Aorta (tissue), 5 donors: Measurements from ENCODE around the gene LDLRAD4. TPM values are rescaled to one million over a fixed set of nuclear protein-coding genes. Genes with fewer than 3 reads are reported as not detected.

Experiments
- ATAC-seq: fragments of 200-7000 bp; cut with Tn5 transposase; one replicate; pipeline ENCODE4 v1.9.1; 2022; ENCODE audit warnings: moderate library complexity; ENCODE audit not compliant: low FRiP score
- DNase-seq, 2 donors: peaks; one replicate each; pipeline ENCODE4 v3.0.0-alpha.2; 2020
- H3K27ac ChIP-seq, 2 donors: one replicate each; pipeline ENCODE4 v1.5.1; 2013; ENCODE audit warnings: low read length in 2 of 2, mild to moderate bottlenecking in 2 of 2, moderate library complexity in 2 of 2, control low read depth in 1 of 2, inconsistent platforms in 1 of 2, low read depth in 1 of 2
- H3K27me3 ChIP-seq, 2 donors: one replicate each; pipeline ENCODE4 v1.6.1; 2013; ENCODE audit warnings: control low read depth in 1 of 2, low read length in 1 of 2, mild to moderate bottlenecking in 1 of 2, moderate library complexity in 1 of 2; ENCODE audit not compliant: insufficient read depth in 2 of 2, control insufficient read depth in 1 of 2
- H3K36me3 ChIP-seq, 2 donors: one replicate each; pipeline ENCODE4 v1.6.1; 2013; ENCODE audit warnings: control low read depth in 1 of 2, low read length in 1 of 2, mild to moderate bottlenecking in 1 of 2; ENCODE audit not compliant: insufficient read depth in 2 of 2, control insufficient read depth in 1 of 2
- H3K4me1 ChIP-seq, 2 donors: one replicate each; pipeline ENCODE4 v1.6.1; 2013; ENCODE audit warnings: low read length in 2 of 2, control low read depth in 1 of 2, mild to moderate bottlenecking in 1 of 2, moderate library complexity in 1 of 2; ENCODE audit not compliant: insufficient read depth in 2 of 2, control insufficient read depth in 1 of 2
- H3K4me3 ChIP-seq, 2 donors: one replicate each; pipeline ENCODE4 v1.5.1; 2013; ENCODE audit warnings: low read length in 2 of 2, control low read depth in 1 of 2, mild to moderate bottlenecking in 1 of 2
- H3K9me3 ChIP-seq: one replicate; pipeline ENCODE4 v1.6.1; 2013; ENCODE audit warnings: mild to moderate bottlenecking, low read length; ENCODE audit not compliant: control insufficient read depth
- WGBS, 2 donors: extraction: QIAGEN DNeasy Blood & Tissue Kit; methylation state at CpG; one replicate each; pipeline ENCODE4 v1.1.7; 2013; 5-methylcytosine and 5-hydroxymethylcytosine counted together
- intact Hi-C, 2 donors: fragments of 100-400 bp; cut with DNase I; formaldehyde crosslinking; loops; one replicate each; pipeline versions ENCODE4 v1.14.2 to v1.15.0; 2022
- polyA plus RNA-seq, 2 donors: library from polyadenylated mRNA; stranded (reverse); fragments of 200-250 nt; gene quantifications; one replicate each; pipeline ENCODE4 v1.2.3, GENCODE V29; 2013
- total RNA-seq, 2 donors: library from RNA; stranded (reverse); fragmentation: NEBNext Ultra II Directional; extraction: Animal tissue kit (Norgen Biotek cat#: 25700); gene quantifications; one replicate each; pipeline ENCODE4 v1.2.1, GENCODE V29; 2021
- donor health status: healthy with polysubstance abuse.
- donor health status: Bipolar disorder and iron deficiency.
- donor health status: DM: no; HTN: no; CAD: no.
- donor health status: DM: no; HTN: no; CAD: no.
- donor health status: DM: yes; HTN: yes; CAD: no.

LDLRAD4 gene
- total and polyA plus RNA-seq, 4 donors: 7.0 to 112 (median 36.9) TPM

GRCh38 chr18:13578400-13578799 is 359.8 kb downstream of the LDLRAD4 start:
- 95 to 96% methylated on average over 6 of the region's 6 CpGs for WGBS, 2 donors
- Histone ChIP-seq H3K27me3 (no peaks in the 10 kb centered on the region), H3K36me3 (no peaks in the 10 kb centered on the region), H3K4me1 (no peaks in the 10 kb centered on the region), H3K4me3 (no peak overlapping the region), H3K27ac (no peak overlapping the region), H3K9me3 (no peaks in the 10 kb centered on the region)
- DNase-seq (no peak), ATAC-seq (no peak)
- intact Hi-C loops: no loop called here

GRCh38 chr18:13579874-13580273 is 361.3 kb downstream of the LDLRAD4 start:
- Histone ChIP-seq H3K27ac (no peak overlapping the region), H3K27me3 (no peaks in the 10 kb centered on the region), H3K36me3 (no peaks in the 10 kb centered on the region), H3K9me3 (no peaks in the 10 kb centered on the region), H3K4me3 (no peak overlapping the region), H3K4me1 (no peaks in the 10 kb centered on the region)
- no peak for ATAC-seq
- intact Hi-C loops: no loop called here
- no peak for DNase-seq
- 70 to 74% methylated on average over 3 of the region's 3 CpGs for WGBS, 2 donors

GRCh38 chr18:13580351-13580750 is 361.8 kb downstream of the LDLRAD4 start:
- WGBS, 2 donors: 81 to 84% methylated on average over 7 of the region's 7 CpGs
- no peak for ATAC-seq

GRCh38 chr18:13580991-13581390 is 362.4 kb downstream of the LDLRAD4 start:
- Histone ChIP-seq H3K9me3 (no peaks in the 10 kb centered on the region), H3K4me3 (no peak overlapping the region), H3K27ac (no peak overlapping the region), H3K4me1 (no peaks in the 10 kb centered on the region), H3K36me3 (no peaks in the 10 kb centered on the region), H3K27me3 (no peaks in the 10 kb centered on the region)
- DNase-seq (no peak), ATAC-seq (no peak)
- WGBS, 2 donors: 85 to 88% methylated on average over 4 of the region's 4 CpGs
- intact Hi-C loops: no loop called here

More at GRCh38 chr18:13580351-13580750, 361.8 kb downstream of the LDLRAD4 start:
- Histone ChIP-seq H3K9me3 (no peaks in the 10 kb centered on the region), H3K27ac (no peak overlapping the region), H3K4me3 (no peak overlapping the region), H3K4me1 (no peaks in the 10 kb centered on the region), H3K27me3 (no peaks in the 10 kb centered on the region), H3K36me3 (no peaks in the 10 kb centered on the region)
- intact Hi-C loops: no loop called here
- no peak for DNase-seq

GRCh38 chr18:13581496-13582177 is 363.1 kb downstream of the LDLRAD4 start:
- H3K9me3 ChIP-seq: no peaks in the 10 kb centered on the region
- H3K27ac ChIP-seq: no peak overlapping the region
- no peaks in the 10 kb centered on the region for H3K27me3 ChIP-seq
- intact Hi-C loops: no loop called here
- DNase-seq: no peak
- H3K4me3 ChIP-seq: no peak overlapping the region
- H3K4me1 ChIP-seq: no peaks in the 10 kb centered on the region
- H3K36me3 ChIP-seq: no peaks in the 10 kb centered on the region
- no peak for ATAC-seq
- 89 to 93% methylated on average over 5 of the region's 5 CpGs for WGBS, 2 donors

GRCh38 chr18:13582178-13582670 is 363.7 kb downstream of the LDLRAD4 start:
- Histone ChIP-seq H3K27ac (no peak overlapping the region), H3K36me3 (no peaks in the 10 kb centered on the region), H3K4me1 (no peaks in the 10 kb centered on the region), H3K9me3 (no peaks in the 10 kb centered on the region), H3K27me3 (no peaks in the 10 kb centered on the region), H3K4me3 (no peak overlapping the region)
- intact Hi-C loops: no loop called here
- 80 to 85% methylated on average over 9 of the region's 9 CpGs for WGBS, 2 donors
- DNase-seq (no peak), ATAC-seq (no peak)

- Histone ChIP-seq H3K4me3 (no peak overlapping the region), H3K27ac (no peak overlapping the region), H3K9me3 (no peaks in the 10 kb centered on the region), H3K4me1 (no peaks in the 10 kb centered on the region), H3K36me3 (no peaks in the 10 kb centered on the region), H3K27me3 (no peaks in the 10 kb centered on the region)
- whole genome bisulfite sequencing, 2 donors: 92 to 93% methylated on average over 27 of the region's 27 CpGs
- DNase-seq: no peak
- ATAC-seq: no peak
- intact Hi-C loops: no loop called here
Observed at GRCh38 chr18:13583576-13584550, 365.3 kb downstream of the LDLRAD4 start.

- 43 to 52% methylated on average over 11 of the region's 11 CpGs for WGBS, 2 donors
- no peaks in the 10 kb centered on the region for H3K4me1 ChIP-seq
- no peaks in the 10 kb centered on the region for H3K9me3 ChIP-seq
- ATAC-seq (no peak), DNase-seq (no peak)
- H3K27ac ChIP-seq: no peak overlapping the region
- no peaks in the 10 kb centered on the region for H3K36me3 ChIP-seq
- no peak overlapping the region for H3K4me3 ChIP-seq
- intact Hi-C loops: no loop called here
- no peaks in the 10 kb centered on the region for H3K27me3 ChIP-seq
Observed at GRCh38 chr18:13584825-13585224, 366.3 kb downstream of the LDLRAD4 start.
